ENCODE results near the gene ANKRD23. TPM values are rescaled to one million over a fixed set of nuclear protein-coding genes. Genes with fewer than 3 reads are reported as not detected.

ANKRD23 gene
- total and polyA plus RNA-seq, 2 of the 4 experiments (the other 2 are of a cell fraction) = 0.54 to 1.5 TPM

GRCh38 chr2:96885432-96886347, 41.9 kb upstream of the ANKRD23 start:
- H4K5ac ChIP-seq (ENCODE audit: low read depth, low read length) = no peak overlapping the region
- H3K9me3 ChIP-seq (ENCODE audit: control insufficient read depth, insufficient read depth, low read length) = no peaks in the 10 kb centered on the region
- peaks cover 15% of the 10 kb centered on the region; the same call in 1 of the 2 replicates for H3K27me3 ChIP-seq (ENCODE audit: control insufficient read depth, insufficient read depth, low read length)
- no peak overlapping the region for H3K4ac ChIP-seq (ENCODE audit: low read depth, low read length)
- no peak overlapping the region for H3K56ac ChIP-seq (ENCODE audit: extremely low read depth, insufficient read depth, low read length)
- DNase-seq = no peak
- CTCF ChIA-PET = no interaction called here
- H2BK5ac ChIP-seq (ENCODE audit: low read depth, low read length, poor library complexity, severe bottlenecking) = no peak overlapping the region
- H3K79me1 ChIP-seq (ENCODE audit: low read depth in 1 of 2, low read length in 2 of 2) = no peaks in the 10 kb centered on the region
- TF ChIP-seq RCOR1 (IDR thresholded peaks at IDR 0.05; ENCODE audit: insufficient replicate concordance, low read length) (no peak), CTCF (conservative IDR thresholded peaks at IDR 0.05; ENCODE audit: low read depth, low read length) (no peak)
- TF ChIP-seq, protein P1, sequence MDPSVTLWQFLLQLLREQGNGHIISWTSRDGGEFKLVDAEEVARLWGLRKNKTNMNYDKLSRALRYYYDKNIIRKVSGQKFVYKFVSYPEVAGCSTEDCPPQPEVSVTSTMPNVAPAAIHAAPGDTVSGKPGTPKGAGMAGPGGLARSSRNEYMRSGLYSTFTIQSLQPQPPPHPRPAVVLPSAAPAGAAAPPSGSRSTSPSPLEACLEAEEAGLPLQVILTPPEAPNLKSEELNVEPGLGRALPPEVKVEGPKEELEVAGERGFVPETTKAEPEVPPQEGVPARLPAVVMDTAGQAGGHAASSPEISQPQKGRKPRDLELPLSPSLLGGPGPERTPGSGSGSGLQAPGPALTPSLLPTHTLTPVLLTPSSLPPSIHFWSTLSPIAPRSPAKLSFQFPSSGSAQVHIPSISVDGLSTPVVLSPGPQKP (IDR thresholded peaks at IDR 0.05; ENCODE audit: borderline replicate concordance, low read depth, low read length) = no peak
- TF ChIP-seq, protein P2, sequence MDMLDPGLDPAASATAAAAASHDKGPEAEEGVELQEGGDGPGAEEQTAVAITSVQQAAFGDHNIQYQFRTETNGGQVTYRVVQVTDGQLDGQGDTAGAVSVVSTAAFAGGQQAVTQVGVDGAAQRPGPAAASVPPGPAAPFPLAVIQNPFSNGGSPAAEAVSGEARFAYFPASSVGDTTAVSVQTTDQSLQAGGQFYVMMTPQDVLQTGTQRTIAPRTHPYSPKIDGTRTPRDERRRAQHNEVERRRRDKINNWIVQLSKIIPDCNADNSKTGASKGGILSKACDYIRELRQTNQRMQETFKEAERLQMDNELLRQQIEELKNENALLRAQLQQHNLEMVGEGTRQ (IDR thresholded peaks at IDR 0.05; ENCODE audit: low read depth, low read length) = peak; percentile 31; the same call in 1 of the 2 replicates
- no peak overlapping the region for H3K9ac ChIP-seq (ENCODE audit: low read depth, low read length)
- H4K8ac ChIP-seq (ENCODE audit: low read depth in 2 of 2, low read length in 2 of 2) = no peak overlapping the region
- no TSS peak for BruUV-seq (replicated peaks)
- no peaks in the 10 kb centered on the region for H3K36me3 ChIP-seq (ENCODE audit: control insufficient read depth, insufficient read depth, low read length)
- WGBS, 2 experiments (ENCODE audit: extremely low coverage in 2 of 2, insufficient read length in 1 of 2) = 90% methylated on average over 3 of the region's 23 CpGs; no CpG with 5 or more reads in 1 of the 2 experiments
- peak overlapping the region; percentile 19 for H2AFZ ChIP-seq (replicated peaks; ENCODE audit: low read length, poor library complexity)
- intact Hi-C loops (cut with micrococcal nuclease) = no loop called here
- H3K14ac ChIP-seq (replicated peaks; ENCODE audit: low read depth, low read length) = peak overlapping the region; percentile 11; the same call in 1 of the 2 replicates
- no peak overlapping the region for H4K91ac ChIP-seq (ENCODE audit: insufficient read depth, low read depth, low read length)
- H2AK9ac ChIP-seq (replicated peaks; ENCODE audit: low read depth, low read length, poor library complexity) = no peak overlapping the region
- no peak overlapping the region for H2BK15ac ChIP-seq (ENCODE audit: low read depth, low read length)
- peaks cover 3% of the 10 kb centered on the region for H3K4me1 ChIP-seq (ENCODE audit: control insufficient read depth, insufficient read depth, low read length)
- in situ Hi-C loops (cut with MboI; ENCODE audit: low sequenced_read_pairs) = no loop called here
- dilution Hi-C loops (cut with HindIII; ENCODE audit: low sequenced_read_pairs, unreplicated experiment) = no loop called here
- no peak overlapping the region for H3K27ac ChIP-seq (ENCODE audit: insufficient read depth, low read length)
- POLR2A ChIA-PET (ENCODE audit: unreplicated experiment) = no interaction called here
- no peak overlapping the region for H3K18ac ChIP-seq (ENCODE audit: low read depth, low read length)
- H3K9me1 ChIP-seq (ENCODE audit: insufficient read depth, low read length) = no peaks in the 10 kb centered on the region; the same call in 1 of the 2 replicates
- no peaks in the 10 kb centered on the region for H4K20me1 ChIP-seq (ENCODE audit: insufficient read depth, low read length)
- no peak for ATAC-seq (ENCODE audit: low read depth)
- H3K23ac ChIP-seq (ENCODE audit: low read depth, low read length) = no peak overlapping the region
- H2BK120ac ChIP-seq (ENCODE audit: low read depth, low read length) = no peak overlapping the region
- peak overlapping the region; percentile 35; the same call in 1 of the 2 replicates for H2AK5ac ChIP-seq (ENCODE audit: low read depth, low read length)
- H2BK20ac ChIP-seq (ENCODE audit: low read depth, low read length) = no peak overlapping the region
- H3K4me3 ChIP-seq (ENCODE audit: insufficient read depth, low read depth, low read length) = no peak overlapping the region
- H3K4me2 ChIP-seq (ENCODE audit: low read depth, low read length) = no peak overlapping the region

Measured in IMR-90 (cell line).